Activated CD8-positive, alpha-beta memory T cell treated with anti-CD3 and anti-CD28 coated beads for 36 hours (primary cell): ENCODE measurements around the gene SEMA6A. TPM values are rescaled to one million over a fixed set of nuclear protein-coding genes. Genes with fewer than 3 reads are reported as not detected.
"Not testable (repeated sequence)": the region's sequence is repeated elsewhere in the genome, so short reads cannot be mapped to it uniquely, and the experiment has no call there.

ENCODE experiments used
- CTCF ChIA-PET: fragments of 350-600 bp; sonication (Branson Sonifier 250); formaldehyde crosslinking; loops from one replicate; lab custom pipeline; 2021; ENCODE audit warnings: antibody characterized with exemption; lab: Charles Lee
- POLR2A ChIA-PET: fragments of 350-600 bp; sonication (Branson Sonifier 250); formaldehyde crosslinking; loops from one replicate; lab custom pipeline; 2021; ENCODE audit warnings: antibody characterized with exemption; lab: Charles Lee
- total RNA-seq, 2 experiments: library from RNA; stranded (reverse); gene quantifications; one replicate each; pipeline ENCODE4 v1.2.3, GENCODE V29; 2021

SEMA6A gene
- total RNA-seq, 2 experiments from 2014 or later, result not detected

- ChIA-PET CTCF (no interaction called here), POLR2A (no interaction called here)
These were observed 45.9 kb downstream of the SEMA6A start for GRCh38 chr5:116528519-116529234.

- POLR2A ChIA-PET, result no interaction called here
These were observed 47.0 kb downstream of the SEMA6A start for GRCh38 chr5:116527582-116527981.

GRCh38 chr5:116525674-116526073 is 48.9 kb downstream of the SEMA6A start:
- POLR2A ChIA-PET, result no interaction called here

More at GRCh38 chr5:116527582-116527981, 47.0 kb downstream of the SEMA6A start:
- CTCF ChIA-PET, result no interaction called here

GRCh38 chr5:116524966-116525365 is 49.7 kb downstream of the SEMA6A start:
- ChIA-PET CTCF (no interaction called here), POLR2A (no interaction called here)

More at GRCh38 chr5:116525674-116526073, 48.9 kb downstream of the SEMA6A start:
- CTCF ChIA-PET, result no interaction called here

- ChIA-PET POLR2A (no interaction called here), CTCF (no interaction called here)
These were observed 50.3 kb downstream of the SEMA6A start for GRCh38 chr5:116524051-116524904.

- POLR2A ChIA-PET, CTCF ChIA-PET: not testable (repeated sequence)
These were observed 51.4 kb downstream of the SEMA6A start for GRCh38 chr5:116523182-116523581.

- POLR2A ChIA-PET, result no interaction called here
- CTCF ChIA-PET, result no interaction called here
These were observed 52.1 kb downstream of the SEMA6A start for GRCh38 chr5:116522356-116523136.

- CTCF ChIA-PET, result interaction anchor here (0.8 kb wide), 1 partner anchor 1090 kb away, joined by 4 read pairs; no protein-coding TSS in a partner anchor
These were observed 53.3 kb downstream of the SEMA6A start for GRCh38 chr5:116521173-116521872.

GRCh38 chr5:116520771-116521170 is 53.9 kb downstream of the SEMA6A start:
- ChIA-PET CTCF (interaction anchor here (0.8 kb wide), 1 partner anchor 1089 kb away, joined by 4 read pairs; no protein-coding TSS in a partner anchor), POLR2A (no interaction called here)

More at GRCh38 chr5:116521173-116521872, 53.3 kb downstream of the SEMA6A start:
- POLR2A ChIA-PET, result no interaction called here

GRCh38 chr5:116518423-116518822 is 56.2 kb downstream of the SEMA6A start:
- ChIA-PET CTCF (no interaction called here), POLR2A (no interaction called here)

GRCh38 chr5:116517488-116517887 is 57.1 kb downstream of the SEMA6A start:
- POLR2A ChIA-PET, result no interaction called here

GRCh38 chr5:116516021-116516420 is 58.6 kb downstream of the SEMA6A start:
- ChIA-PET CTCF (no interaction called here), POLR2A (no interaction called here)

More at GRCh38 chr5:116517488-116517887, 57.1 kb downstream of the SEMA6A start:
- CTCF ChIA-PET, result no interaction called here

- CTCF ChIA-PET, result no interaction called here
- POLR2A ChIA-PET, result no interaction called here
These were observed 60.1 kb downstream of the SEMA6A start for GRCh38 chr5:116514421-116514970.

GRCh38 chr5:116510517-116510916 is 64.1 kb downstream of the SEMA6A start:
- ChIA-PET POLR2A (no interaction called here), CTCF (no interaction called here)

- ChIA-PET CTCF (no interaction called here), POLR2A (no interaction called here)
These were observed 65.0 kb downstream of the SEMA6A start for GRCh38 chr5:116509483-116510244.

- ChIA-PET POLR2A (no interaction called here), CTCF (no interaction called here)
These were observed 65.8 kb downstream of the SEMA6A start for GRCh38 chr5:116508835-116509234.

- CTCF ChIA-PET, result no interaction called here
- POLR2A ChIA-PET, result no interaction called here
These were observed 66.5 kb downstream of the SEMA6A start for GRCh38 chr5:116507941-116508655.
